NCI-H128 (cell line): ENCODE results near the gene KRTAP12-2.
"Not testable (repeated sequence)": the region's sequence is repeated elsewhere in the genome, so short reads cannot be mapped to it uniquely, and the experiment has no call there.

Source experiments
- DNase-seq: peaks from one replicate; lab custom pipeline; 2025; ENCODE audit not compliant: unreplicated experiment; lab: John Stamatoyannopoulos, UW

Gene KRTAP12-2

GRCh38 chr21:44653656-44654575, 12.8 kb downstream of the KRTAP12-2 start:
- no peak for DNase-seq

DNA sequence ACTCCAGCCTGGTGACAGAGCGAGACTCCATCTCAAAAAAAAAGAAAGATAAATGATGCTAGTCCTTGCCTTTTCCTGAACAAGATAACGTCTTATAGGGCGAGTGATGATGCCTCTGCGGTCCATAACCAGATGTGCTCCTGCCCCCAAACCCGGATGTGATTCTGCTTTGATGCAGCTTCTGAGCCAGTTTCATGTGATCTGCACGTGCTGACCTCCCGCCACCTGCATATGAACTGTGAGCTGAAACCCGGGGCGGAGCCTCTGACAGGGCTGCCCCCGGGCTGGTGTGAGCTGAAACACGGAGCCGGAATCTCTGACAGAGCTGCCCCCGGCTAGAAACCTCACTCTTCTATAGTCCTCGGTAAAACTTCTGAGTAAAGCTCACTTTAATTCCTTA, 13.6 kb downstream of the KRTAP12-2 start:
- no peak for DNase-seq

- no peak for DNase-seq
These were observed 15.6 kb downstream of the KRTAP12-2 start for GRCh38 chr21:44650973-44651675.

DNA sequence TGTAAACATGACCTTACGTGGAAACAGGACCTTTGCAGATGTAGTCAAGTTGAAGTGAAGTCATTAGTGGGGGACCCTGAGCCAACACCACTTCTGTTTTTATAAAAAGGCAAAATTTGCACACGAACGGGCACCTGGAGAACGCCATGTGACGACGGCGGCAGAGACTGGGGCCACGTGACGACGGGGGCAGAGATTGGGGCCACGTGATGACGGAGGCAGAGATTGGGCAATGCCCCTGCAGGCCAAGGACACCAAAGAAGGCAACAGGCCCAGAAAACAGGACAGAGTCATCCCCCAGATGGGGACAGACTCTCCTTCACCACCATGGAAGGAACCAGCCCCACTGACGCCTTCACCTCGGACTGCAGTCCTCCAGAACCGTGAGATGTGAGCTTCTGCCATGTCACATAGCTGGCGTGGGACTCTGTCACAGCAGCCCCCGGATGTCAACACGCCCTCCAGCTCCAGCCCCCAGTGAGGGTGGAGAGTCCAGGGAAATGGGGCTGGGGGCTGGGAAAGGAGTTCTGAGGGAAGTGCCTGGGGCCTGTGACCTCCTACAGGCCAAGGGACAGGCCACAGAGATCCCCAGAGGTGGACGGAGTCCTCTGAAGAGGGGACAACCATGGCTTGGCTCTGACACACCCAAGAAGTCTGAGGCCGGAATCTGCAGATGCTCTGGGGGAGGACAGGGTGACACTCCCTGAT, 16.3 kb downstream of the KRTAP12-2 start:
- DNase-seq, result no peak

GRCh38 chr21:44649521-44650100, 17.1 kb downstream of the KRTAP12-2 start:
- DNase-seq, result no peak

DNA sequence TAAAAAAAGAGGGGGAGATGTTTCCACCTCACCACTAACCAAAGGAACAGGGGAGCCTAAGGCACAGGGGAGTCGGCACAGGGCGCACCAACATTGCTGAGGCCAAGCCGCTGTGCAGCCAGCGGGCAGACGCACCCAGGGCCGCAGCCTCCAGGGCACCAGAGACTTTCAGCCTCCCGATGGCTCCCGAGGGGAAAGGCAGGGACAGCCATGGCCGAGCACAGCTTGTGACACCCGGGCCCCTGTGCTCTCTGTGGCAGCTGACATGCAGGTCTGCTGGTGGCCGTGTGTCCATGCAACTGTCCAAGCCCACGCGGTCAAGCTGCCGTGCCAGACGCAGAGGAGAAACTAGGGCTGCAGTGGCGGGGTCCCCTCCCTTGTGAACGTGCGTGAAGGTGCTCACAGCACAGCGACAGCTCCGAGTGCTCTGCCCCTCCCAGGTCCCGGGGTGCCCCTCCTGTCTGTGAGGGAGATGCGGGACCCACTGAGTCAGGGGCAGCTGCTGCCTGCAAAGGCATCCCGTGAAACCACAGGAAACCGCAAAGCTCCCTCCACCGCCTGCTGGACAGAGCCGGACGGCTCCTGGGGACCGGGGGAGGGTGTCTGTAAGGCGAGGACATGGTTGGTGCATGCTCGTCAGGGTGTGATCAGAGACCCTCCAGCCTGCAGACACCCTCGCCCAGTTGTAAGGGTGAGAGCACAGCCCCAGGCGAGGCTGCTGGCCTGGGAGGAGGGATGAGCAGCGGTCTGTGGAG, 18.0 kb downstream of the KRTAP12-2 start:
- no peak for DNase-seq

DNA sequence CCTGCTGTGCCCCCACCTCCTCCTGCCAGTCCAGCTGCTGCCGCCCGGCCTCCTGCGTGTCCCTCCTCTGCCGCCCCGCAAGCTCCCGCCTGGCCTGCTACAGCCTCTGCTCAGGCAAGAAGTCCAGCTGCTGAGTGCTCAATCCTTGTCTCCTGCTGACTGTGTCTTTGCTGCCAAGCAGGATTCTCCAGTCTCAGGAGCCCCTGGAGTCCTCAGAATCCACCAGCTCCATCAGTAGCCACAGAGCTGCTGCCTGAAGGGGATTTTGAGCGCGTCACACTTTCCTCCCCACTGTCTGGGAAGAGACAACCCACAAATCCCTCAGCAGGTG, 19.5 kb downstream of the KRTAP12-2 start:
- DNase-seq, result no peak

GRCh38 chr21:44646366-44647221, 20.1 kb downstream of the KRTAP12-2 start, which contains the start of gene KRTAP10-11:
TSS of gene KRTAP10-11 (plus strand) at chr21:44646414. CDS start at chr21:44646459, 45 bp downstream.
- not testable (repeated sequence) for DNase-seq

- no peak for DNase-seq
These were observed 21.8 kb downstream of the KRTAP12-2 start for GRCh38 chr21:44644878-44645277.

GRCh38 chr21:44643741-44644310, 22.9 kb downstream of the KRTAP12-2 start:
- DNase-seq, result no peak

DNA sequence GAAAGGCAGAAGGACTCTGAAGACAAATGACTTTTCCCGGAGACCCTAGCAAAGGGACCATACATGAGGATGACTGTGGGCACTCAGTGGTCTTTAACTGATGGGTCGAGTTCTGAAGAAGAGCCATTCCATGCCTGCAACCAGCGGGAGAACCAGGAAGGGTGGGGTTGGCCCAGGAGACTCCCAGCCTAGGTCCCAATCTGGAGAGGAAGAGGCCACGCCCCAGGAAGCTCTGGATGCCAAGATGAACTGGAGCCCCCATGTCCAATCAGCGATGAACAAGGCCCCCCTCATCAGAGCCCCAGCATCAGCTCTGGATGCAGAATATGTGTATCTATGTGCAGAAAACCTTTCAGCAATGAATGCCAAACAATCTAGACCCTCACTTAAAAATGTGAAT, 26.0 kb downstream of the KRTAP12-2 start:
- DNase-seq, result no peak

GRCh38 chr21:44639331-44639655, 27.4 kb downstream of the KRTAP12-2 start:
- DNase-seq, result no peak

- not testable (repeated sequence) for DNase-seq
These were observed 28.0 kb downstream of the KRTAP12-2 start for GRCh38 chr21:44638506-44639330.

DNA sequence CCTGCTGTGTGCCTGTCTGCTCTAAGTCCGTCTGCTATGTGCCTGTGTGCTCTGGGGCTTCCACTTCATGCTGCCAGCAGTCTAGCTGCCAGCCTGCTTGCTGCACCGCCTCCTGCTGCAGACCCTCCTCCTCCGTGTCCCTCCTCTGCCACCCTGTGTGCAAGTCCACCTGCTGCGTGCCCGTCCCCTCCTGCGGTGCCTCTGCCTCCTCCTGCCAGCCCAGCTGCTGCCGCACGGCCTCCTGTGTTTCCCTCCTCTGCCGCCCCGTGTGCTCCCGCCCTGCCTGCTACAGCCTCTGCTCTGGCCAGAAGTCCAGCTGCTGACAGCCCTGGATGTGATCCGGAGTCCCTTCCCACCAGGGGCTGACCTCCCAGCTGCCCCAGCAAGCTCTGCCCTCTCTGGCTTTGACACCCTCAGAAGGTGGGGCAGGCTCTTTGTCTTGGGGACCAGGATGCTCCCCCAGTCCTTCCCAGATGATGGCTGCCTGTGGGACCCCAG, 28.8 kb downstream of the KRTAP12-2 start:
- DNase-seq, result not testable (repeated sequence)

DNA sequence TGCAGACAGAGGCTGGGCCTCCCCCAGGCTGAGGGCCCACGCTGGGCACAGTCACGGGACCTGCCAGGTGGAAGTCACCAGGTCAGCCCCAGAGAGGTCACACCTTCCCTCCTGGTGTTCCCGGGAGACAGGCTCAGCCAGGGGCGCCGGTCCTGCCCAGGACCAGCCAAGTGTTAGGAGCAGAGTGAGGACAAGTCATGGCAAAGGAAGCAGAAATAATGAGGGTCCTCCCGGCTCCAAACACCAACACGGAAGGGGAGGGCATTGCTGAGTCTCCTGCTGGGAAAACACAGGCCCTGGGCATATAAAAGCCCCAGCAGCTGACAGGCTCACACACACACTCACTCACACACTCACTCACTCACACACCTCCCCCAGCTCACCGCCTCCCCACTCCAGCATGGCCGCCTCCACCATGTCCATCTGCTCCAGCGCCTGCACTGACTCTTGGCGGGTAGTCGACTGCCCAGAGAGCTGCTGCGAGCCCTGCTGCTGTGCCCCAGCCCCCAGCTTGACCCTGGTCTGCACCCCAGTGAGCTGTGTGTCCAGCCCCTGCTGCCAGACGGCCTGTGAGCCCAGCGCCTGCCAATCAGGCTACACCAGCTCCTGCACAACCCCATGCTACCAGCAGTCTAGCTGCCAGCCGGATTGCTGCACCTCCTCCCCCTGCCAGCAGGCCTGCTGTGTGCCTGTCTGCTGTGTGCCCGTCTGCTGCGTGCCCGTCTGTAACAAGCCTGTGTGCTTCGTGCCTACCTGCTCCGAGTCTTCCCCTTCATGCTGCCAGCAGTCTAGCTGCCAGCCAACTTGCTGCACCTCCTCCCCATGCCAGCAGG, 29.5 kb downstream of the KRTAP12-2 start, which contains the start of gene KRTAP10-10:
TSS of gene KRTAP10-10 (plus strand) at position 339 of the 833 bp plus-strand sequence. CDS start at position 401, 62 bp downstream.
- no peak for DNase-seq

GRCh38 chr21:44636209-44637017, 30.3 kb downstream of the KRTAP12-2 start:
- no peak for DNase-seq
